HG03066 (cell line): ENCODE results near the gene ELK4.

Experiments
- ATAC-seq: cut with Tn5 transposase; IDR thresholded peaks from one replicate; pipeline ENCODE4 v1.9.1; 2021; ENCODE audit warnings: low read depth; ENCODE audit not compliant: unreplicated experiment

The ELK4 gene

GRCh38 chr1:205584732-205585131, 47.1 kb downstream of the ELK4 start:
- ATAC-seq = no peak

- ATAC-seq = no peak
Measured at GRCh38 chr1:205583461-205584130, 48.2 kb downstream of the ELK4 start.

GRCh38 chr1:205582471-205583291, 49.1 kb downstream of the ELK4 start:
- ATAC-seq = no peak

GRCh38 chr1:205582046-205582445, 49.8 kb downstream of the ELK4 start:
- ATAC-seq = no peak

- no peak for ATAC-seq
Measured at GRCh38 chr1:205581321-205581980, 50.4 kb downstream of the ELK4 start.

GRCh38 chr1:205580923-205581180, 51.0 kb downstream of the ELK4 start:
- ATAC-seq = no peak

- no peak for ATAC-seq
Measured at GRCh38 chr1:205580140-205580922, 51.5 kb downstream of the ELK4 start.

- ATAC-seq = no peak
Measured at GRCh38 chr1:205579711-205580110, 52.1 kb downstream of the ELK4 start.

GRCh38 chr1:205578780-205579571, 52.8 kb downstream of the ELK4 start:
- ATAC-seq = no peak

- no peak for ATAC-seq
Measured at GRCh38 chr1:205577874-205578658, 53.7 kb downstream of the ELK4 start.

GRCh38 chr1:205576805-205577761, 54.7 kb downstream of the ELK4 start:
- ATAC-seq = no peak

GRCh38 chr1:205576011-205576410, 55.8 kb downstream of the ELK4 start:
- no peak for ATAC-seq

GRCh38 chr1:205575294-205575885, 56.4 kb downstream of the ELK4 start:
- no peak for ATAC-seq

- no peak for ATAC-seq
Measured at GRCh38 chr1:205572421-205572820, 59.4 kb downstream of the ELK4 start.

GRCh38 chr1:205571747-205572146, 60.1 kb downstream of the ELK4 start:
- no peak for ATAC-seq

GRCh38 chr1:205570796-205571537, 60.8 kb downstream of the ELK4 start:
- no peak for ATAC-seq

GRCh38 chr1:205570173-205570501, 61.7 kb downstream of the ELK4 start:
- no peak for ATAC-seq
